ENCODE data around the gene RALGAPA2. TPM values are rescaled to one million over a fixed set of nuclear protein-coding genes. Genes with fewer than 3 reads are reported as not detected.

The RALGAPA2 gene
- total and polyA plus RNA-seq, 2 of the 13 experiments (the other 11 are each of a cell fraction or from before 2014, with no cell fraction given), result 13.8 to 17.7 TPM

- TF ChIP-seq FOXO1 (CRISPR knock-in tag; IDR thresholded peaks at IDR 0.05) (no peak), ZBTB21 (CRISPR knock-in tag; IDR thresholded peaks at IDR 0.05) (no peak), CSRNP1 (CRISPR knock-in tag; IDR thresholded peaks at IDR 0.05) (no peak), SMYD3 (CRISPR knock-in tag; IDR thresholded peaks at IDR 0.05) (peak; percentile 66; the same call in 1 of the 2 replicates), ZBTB10 (CRISPR knock-in tag; IDR thresholded peaks at IDR 0.05; ENCODE audit: borderline replicate concordance) (no peak), TSC22D2 (CRISPR knock-in tag; IDR thresholded peaks at IDR 0.05; ENCODE audit: borderline replicate concordance) (no peak), ZNF253 (CRISPR knock-in tag; IDR thresholded peaks at IDR 0.05; ENCODE audit: borderline replicate concordance) (no peak), ZNF350 (CRISPR knock-in tag; IDR thresholded peaks at IDR 0.05; ENCODE audit: borderline replicate concordance, low read depth) (peak; percentile 55; the same call in 1 of the 2 replicates), ZNF619 (CRISPR knock-in tag; IDR thresholded peaks at IDR 0.05) (peak; percentile 70; the same call in 1 of the 2 replicates), MYNN (CRISPR knock-in tag; IDR thresholded peaks at IDR 0.05; ENCODE audit: low read depth) (no peak), MIER2 (CRISPR knock-in tag; IDR thresholded peaks at IDR 0.05) (no peak), NR1H2 (CRISPR knock-in tag; IDR thresholded peaks at IDR 0.05; ENCODE audit: borderline replicate concordance, low read depth) (no peak), ZNF713 (CRISPR knock-in tag; IDR thresholded peaks at IDR 0.05) (no peak)
- TF ChIP-seq, protein P1, sequence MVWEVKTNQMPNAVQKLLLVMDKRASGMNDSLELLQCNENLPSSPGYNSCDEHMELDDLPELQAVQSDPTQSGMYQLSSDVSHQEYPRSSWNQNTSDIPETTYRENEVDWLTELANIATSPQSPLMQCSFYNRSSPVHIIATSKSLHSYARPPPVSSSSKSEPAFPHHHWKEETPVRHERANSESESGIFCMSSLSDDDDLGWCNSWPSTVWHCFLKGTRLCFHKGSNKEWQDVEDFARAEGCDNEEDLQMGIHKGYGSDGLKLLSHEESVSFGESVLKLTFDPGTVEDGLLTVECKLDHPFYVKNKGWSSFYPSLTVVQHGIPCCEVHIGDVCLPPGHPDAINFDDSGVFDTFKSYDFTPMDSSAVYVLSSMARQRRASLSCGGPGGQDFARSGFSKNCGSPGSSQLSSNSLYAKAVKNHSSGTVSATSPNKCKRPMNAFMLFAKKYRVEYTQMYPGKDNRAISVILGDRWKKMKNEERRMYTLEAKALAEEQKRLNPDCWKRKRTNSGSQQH (CRISPR knock-in tag; IDR thresholded peaks at IDR 0.05; ENCODE audit: low read depth), result 0 out of 2 replicates have a peak, but pooled peaks have one; percentile 64
Observed at GRCh38 chr20:20743511-20744169, 31.2 kb upstream of the RALGAPA2 start (continued).

Data from HepG2 (cell line).